Right cardiac atrium (tissue), 5 donors: ENCODE measurements around the gene CCDC181. TPM values are rescaled to one million over a fixed set of nuclear protein-coding genes. Genes with fewer than 3 reads are reported as not detected.

Source experiments
- ATAC-seq, 2 donors: fragments of 200-7000 bp; cut with Tn5 transposase; one replicate each; pipeline versions ENCODE4 v1.8.0 to v1.9.1; 2020; ENCODE audit warnings: moderate library complexity in 2 of 2, mild to moderate bottlenecking in 1 of 2
- DNase-seq, 3 donors: peaks; one replicate each; pipeline ENCODE4 v3.0.0-alpha.2; 2020
- H3K27ac ChIP-seq: one replicate; pipeline ENCODE4 v1.5.1; 2013; ENCODE audit warnings: mild to moderate bottlenecking, low read length, control low read depth, moderate library complexity
- H3K27me3 ChIP-seq: one replicate; pipeline ENCODE4 v1.6.1; 2013; ENCODE audit not compliant: control insufficient read depth, insufficient read depth
- H3K4me1 ChIP-seq: one replicate; pipeline ENCODE4 v1.6.1; 2013; ENCODE audit warnings: low read length; ENCODE audit not compliant: control insufficient read depth, insufficient read depth
- H3K4me3 ChIP-seq: one replicate; pipeline ENCODE4 v1.5.1; 2013; ENCODE audit warnings: low read length, control low read depth
- H3K9me3 ChIP-seq: one replicate; pipeline ENCODE4 v1.6.1; 2013; ENCODE audit warnings: low read length; ENCODE audit not compliant: control insufficient read depth
- WGBS: extraction: QIAGEN DNeasy Blood & Tissue Kit; methylation state at CpG from one replicate; pipeline ENCODE4 v1.1.7; 2013; 5-methylcytosine and 5-hydroxymethylcytosine counted together
- intact Hi-C, 4 donors: fragments of 100-400 bp; cut with DNase I; formaldehyde crosslinking; loops; one replicate each; pipeline versions ENCODE4 v1.11.0 to v1.14.0; 2022 to 2023
- polyA plus RNA-seq: library from polyadenylated mRNA; stranded (reverse); fragments of 200-250 nt; gene quantifications from one replicate; pipeline ENCODE4 v1.2.3, GENCODE V29; 2013
- total RNA-seq, 4 donors: library from RNA; stranded (reverse); fragmentation: NEBNext Ultra II Directional; extraction: Animal tissue kit (Norgen Biotek cat#: 25700); gene quantifications; one replicate each; pipeline ENCODE4 v1.2.1, GENCODE V29; 2021
- donor health status: healthy with polysubstance abuse.
- donor health status: DM: no; HTN: yes; CAD: no.
- donor health status: DM: no; HTN: no; CAD: no.
- donor health status: DM: no; HTN: yes; CAD: no; lungs with severe emphysema.
- donor health status: DM: yes; HTN: yes; CAD: no.

Gene CCDC181
- total and polyA plus RNA-seq, 5 donors = 1.9 to 3.3 (median 2.4) TPM

GRCh38 chr1:169395955-169396354 lies 31.3 kb downstream of the CCDC181 start:
- Histone ChIP-seq H3K27ac (no peak overlapping the region), H3K4me3 (no peak overlapping the region), H3K9me3 (no peaks in the 10 kb centered on the region), H3K4me1 (no peaks in the 10 kb centered on the region), H3K27me3 (no peaks in the 10 kb centered on the region)
- WGBS = 96% methylated on average over 3 of the region's 3 CpGs
- no peak for DNase-seq
- intact Hi-C loops = no loop called here
- ATAC-seq = no peak

DNA sequence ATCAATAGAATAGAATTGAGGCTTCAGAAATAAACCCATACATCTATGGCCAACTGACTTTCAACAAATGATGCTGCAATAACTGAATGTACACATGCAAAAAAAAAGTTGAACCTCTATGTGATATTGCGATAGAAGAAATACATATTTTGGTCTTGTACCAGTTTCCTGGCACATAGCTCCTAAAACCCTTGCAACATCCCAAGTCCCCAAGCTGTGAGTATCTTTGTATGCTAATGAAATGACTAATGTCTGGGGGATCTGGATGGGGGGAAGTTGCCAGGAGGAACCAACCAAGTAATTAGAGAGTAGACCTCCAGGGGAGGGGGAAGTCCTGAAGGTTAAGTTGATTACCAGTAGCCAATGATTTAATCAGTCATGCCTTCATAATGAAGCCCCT lies 34.9 kb downstream of the CCDC181 start:
- DNase-seq = no peak
- 95% methylated on average over 1 of the region's 1 CpG for WGBS
- Histone ChIP-seq H3K9me3 (no peaks in the 10 kb centered on the region), H3K4me3 (no peak overlapping the region), H3K27ac (no peak overlapping the region), H3K4me1 (no peaks in the 10 kb centered on the region), H3K27me3 (no peaks in the 10 kb centered on the region)
- intact Hi-C loops = no loop called here
- ATAC-seq = no peak

GRCh38 chr1:169390303-169390702 lies 37.0 kb downstream of the CCDC181 start:
- DNase-seq (no peak), ATAC-seq (no peak)
- H3K27ac ChIP-seq = no peak overlapping the region
- no peak overlapping the region for H3K4me3 ChIP-seq
- H3K9me3 ChIP-seq = no peaks in the 10 kb centered on the region
- no peaks in the 10 kb centered on the region for H3K4me1 ChIP-seq
- H3K27me3 ChIP-seq = no peaks in the 10 kb centered on the region
- intact Hi-C loops = no loop called here

DNA sequence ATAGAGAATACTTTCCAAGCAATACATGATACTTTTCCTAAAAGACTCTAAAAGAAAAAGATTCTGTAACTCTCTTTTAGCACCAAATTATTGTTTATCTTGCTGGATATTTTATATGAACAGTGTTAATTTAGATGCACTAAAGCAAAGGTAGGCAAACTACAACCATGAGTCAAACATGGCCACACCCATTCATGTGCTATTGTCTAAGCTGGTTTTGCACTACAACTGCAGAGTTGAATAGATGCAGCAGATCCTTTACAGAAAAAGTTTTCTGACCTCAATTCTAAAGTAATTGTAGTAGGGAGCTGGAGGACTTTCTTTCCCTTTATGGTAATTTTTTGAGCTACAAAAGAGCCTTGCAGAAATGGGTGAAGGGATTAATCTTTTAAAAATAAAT lies 39.9 kb downstream of the CCDC181 start:
- H3K27ac ChIP-seq = no peak overlapping the region
- H3K27me3 ChIP-seq = no peaks in the 10 kb centered on the region
- intact Hi-C loops = no loop called here
- DNase-seq (no peak), ATAC-seq (no peak)
- no peaks in the 10 kb centered on the region for H3K9me3 ChIP-seq
- H3K4me1 ChIP-seq = no peaks in the 10 kb centered on the region
- no peak overlapping the region for H3K4me3 ChIP-seq

GRCh38 chr1:169383449-169383848 lies 43.8 kb downstream of the CCDC181 start:
- WGBS = 69% methylated on average over 4 of the region's 4 CpGs
- no peak for DNase-seq
- no peaks in the 10 kb centered on the region for H3K4me1 ChIP-seq
- no peak overlapping the region for H3K4me3 ChIP-seq
- intact Hi-C loops = no loop called here
- H3K9me3 ChIP-seq = no peaks in the 10 kb centered on the region
- ATAC-seq = no peak
- H3K27ac ChIP-seq = no peak overlapping the region
- no peaks in the 10 kb centered on the region for H3K27me3 ChIP-seq

- no peak for ATAC-seq
- no peaks in the 10 kb centered on the region for H3K4me1 ChIP-seq
- no peak for DNase-seq
- H3K27ac ChIP-seq = no peak overlapping the region
- H3K4me3 ChIP-seq = no peak overlapping the region
- intact Hi-C loops = no loop called here
- no peaks in the 10 kb centered on the region for H3K9me3 ChIP-seq
- no peaks in the 10 kb centered on the region for H3K27me3 ChIP-seq
Observed at GRCh38 chr1:169381162-169381561, 46.1 kb downstream of the CCDC181 start.

DNA sequence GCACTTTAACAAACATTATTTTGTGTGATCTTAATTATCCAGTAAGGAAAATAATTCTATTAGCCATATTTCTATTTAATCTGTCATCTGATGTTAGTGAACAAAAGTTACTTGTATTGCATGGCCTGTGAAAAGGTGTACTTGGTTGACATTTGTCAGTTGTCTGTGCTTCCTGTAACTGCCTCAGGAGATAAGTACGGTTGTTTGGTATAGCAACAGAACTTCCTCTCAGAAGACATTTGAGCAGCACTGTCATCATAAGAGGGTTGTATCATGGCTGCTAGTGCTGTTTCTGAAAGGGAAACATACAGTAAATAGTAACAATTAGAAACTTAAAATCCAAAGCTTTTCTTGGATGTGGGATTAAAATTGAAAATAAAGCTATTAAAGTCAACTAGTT lies 55.9 kb downstream of the CCDC181 start:
- ATAC-seq = no peak
- no peak overlapping the region for H3K4me3 ChIP-seq
- H3K27ac ChIP-seq = no peak overlapping the region
- no peaks in the 10 kb centered on the region for H3K9me3 ChIP-seq
- intact Hi-C loops = no loop called here
- no peak for DNase-seq
- H3K4me1 ChIP-seq = peaks cover 2% of the 10 kb centered on the region
- no peaks in the 10 kb centered on the region for H3K27me3 ChIP-seq
- 47% methylated on average over 1 of the region's 1 CpG for WGBS

DNA sequence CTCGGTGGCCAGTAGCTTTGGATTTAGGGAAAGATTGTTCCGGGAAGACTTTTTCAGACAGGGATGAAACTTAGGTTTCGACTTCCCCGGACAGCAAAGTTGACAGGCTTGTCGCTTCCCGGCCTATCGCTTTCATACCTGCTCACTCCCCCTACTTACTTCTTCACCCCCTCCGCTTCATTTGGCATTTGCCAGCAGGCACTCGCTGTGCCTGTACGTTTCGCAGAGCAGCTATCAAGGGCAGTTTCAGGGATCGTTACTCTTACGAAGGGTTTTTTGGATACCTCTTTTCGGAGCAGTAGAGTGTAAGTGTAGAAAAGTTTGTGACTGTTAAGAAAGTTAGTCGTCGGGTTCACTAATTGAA lies 58.9 kb downstream of the CCDC181 start:
- DNase-seq (no peak), ATAC-seq (peak in 1 of 2 donors; percentile 17)
- no peaks in the 10 kb centered on the region for H3K9me3 ChIP-seq
- peak overlapping the region; percentile 98 for H3K4me3 ChIP-seq
- peaks cover 2% of the 10 kb centered on the region for H3K4me1 ChIP-seq
- intact Hi-C loops = no loop called here
- H3K27ac ChIP-seq = peak overlapping the region; percentile 52
- no peaks in the 10 kb centered on the region for H3K27me3 ChIP-seq
- WGBS = under 1% methylated on average over 16 of the region's 16 CpGs

DNA sequence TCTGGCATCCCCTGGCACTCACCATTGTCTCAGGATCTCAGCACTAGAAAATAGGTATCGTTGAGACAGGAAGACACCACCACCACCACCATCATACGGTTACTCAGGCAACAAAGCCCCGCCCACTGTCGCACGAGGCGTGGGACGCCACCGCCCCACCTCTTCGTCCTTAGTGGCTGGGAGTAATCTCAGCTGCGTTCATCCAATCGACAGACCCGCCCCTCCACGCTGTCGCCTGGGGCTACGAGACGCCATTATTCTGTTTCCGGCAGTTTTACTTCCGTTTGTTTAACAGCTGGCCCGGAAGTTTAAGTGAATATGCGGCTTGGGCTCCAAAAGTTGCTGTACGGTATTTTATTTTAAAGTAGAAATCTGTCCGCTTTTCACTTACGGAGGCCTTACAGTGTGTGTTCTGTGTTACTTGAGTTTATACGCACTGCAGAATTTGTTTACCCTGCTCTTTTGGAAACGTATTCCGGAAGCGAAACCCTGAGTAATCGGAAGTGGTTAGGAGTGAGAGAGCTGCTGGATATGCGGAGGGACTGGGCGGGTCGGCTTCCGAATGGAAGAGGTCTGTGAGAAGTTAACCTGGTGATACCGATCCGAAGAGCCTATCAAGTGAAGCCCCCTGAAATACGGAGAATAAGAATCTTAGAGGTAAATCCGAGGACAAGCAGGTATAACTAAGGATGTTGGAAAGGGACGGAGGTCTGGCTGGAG lies 59.4 kb downstream of the CCDC181 start, which contains the start of the genes BLZF1 and NME7:
Gene BLZF1, plus strand, starts transcription at position 510 of the 720 bp plus-strand sequence. CDS start 1,328 bp downstream, outside the sequence.
Gene NME7, minus strand, starts transcription at position 112 of the 720 bp plus-strand sequence. Its CDS starts 87 bp downstream, at position 25.
- under 1% methylated on average over 37 of the region's 37 CpGs for WGBS
- H3K9me3 ChIP-seq = no peaks in the 10 kb centered on the region
- ATAC-seq (peak; percentile 100), DNase-seq (peak; percentile 97 to 99 (median 97))
- peak within 1 kb of the TSS; percentile 98 for H3K4me3 ChIP-seq
- H3K27ac ChIP-seq = peak within 1 kb of the TSS; percentile 52
- no peaks in the 10 kb centered on the region for H3K27me3 ChIP-seq
- intact Hi-C loops = no loop called here
- H3K4me1 ChIP-seq = peaks cover 2% of the 10 kb centered on the region

DNA sequence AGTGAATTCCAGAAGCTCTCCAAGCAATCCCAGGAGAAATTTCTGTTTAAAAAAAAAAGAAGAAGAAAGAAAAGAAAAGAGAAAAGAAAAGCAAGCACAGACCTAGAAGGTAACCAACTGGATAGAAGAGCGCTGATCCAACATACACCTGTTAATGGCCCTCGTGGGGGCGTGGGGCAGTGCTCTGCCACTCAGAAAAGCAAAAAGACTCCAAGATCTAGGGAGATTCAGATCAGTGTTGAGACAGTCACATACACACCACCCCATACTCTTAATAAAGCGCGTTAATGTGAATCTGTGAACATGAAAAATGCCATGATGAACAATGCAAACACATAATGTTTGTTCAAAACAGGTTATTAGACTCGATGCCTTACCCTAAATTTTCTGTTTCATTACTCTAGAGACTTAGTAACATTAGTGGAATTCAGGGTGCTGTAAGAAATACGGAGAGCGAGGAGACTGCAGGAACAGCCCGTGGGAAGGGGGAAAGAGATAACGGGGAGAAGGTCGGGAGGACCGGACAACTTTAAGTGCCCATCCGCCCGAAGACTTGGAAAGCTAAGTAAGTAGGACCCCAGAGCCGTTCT lies 60.1 kb downstream of the CCDC181 start:
- Histone ChIP-seq H3K27ac (no peak overlapping the region), H3K27me3 (no peaks in the 10 kb centered on the region), H3K4me1 (peaks cover 2% of the 10 kb centered on the region), H3K4me3 (peak overlapping the region; percentile 98), H3K9me3 (no peaks in the 10 kb centered on the region)
- ATAC-seq (no peak), DNase-seq (peak in 1 of 3 donors; percentile 16)
- intact Hi-C loops = no loop called here
- WGBS = 9% methylated on average over 15 of the region's 15 CpGs

DNA sequence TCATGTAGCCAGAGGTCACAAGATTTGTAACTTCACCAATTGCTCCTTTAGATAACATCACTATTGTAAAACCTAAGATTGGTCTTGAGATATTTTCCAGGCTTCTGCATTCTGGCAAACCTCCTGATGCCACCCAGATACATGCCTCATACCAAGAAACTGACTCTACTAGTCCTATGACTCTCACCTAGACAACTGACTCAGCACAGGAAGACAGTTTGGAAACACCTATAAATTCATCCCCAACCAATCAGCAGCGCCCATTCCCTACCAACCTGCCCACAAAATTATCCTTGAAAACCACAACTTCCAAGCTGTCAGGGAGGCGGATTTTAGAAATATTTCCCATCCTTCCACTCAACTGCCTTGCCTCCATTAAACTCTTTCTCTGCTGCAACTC lies 62.3 kb downstream of the CCDC181 start:
- ATAC-seq (no peak), DNase-seq (no peak)
- Histone ChIP-seq H3K27me3 (no peaks in the 10 kb centered on the region), H3K27ac (no peak overlapping the region), H3K9me3 (no peaks in the 10 kb centered on the region), H3K4me1 (peaks cover 1% of the 10 kb centered on the region), H3K4me3 (no peak overlapping the region)
- 97% methylated on average over 2 of the region's 2 CpGs for WGBS
- intact Hi-C loops = no loop called here
